Inflammatory macrophage treated with lipopolysaccharide for 4 hours (primary cell): ENCODE results near the gene RACK1.

Source experiments
- DNase-seq: peaks from one replicate; pipeline ENCODE4 v3.0.0-alpha.2; 2020

The RACK1 gene

GRCh38 chr5:181192337-181193046, 51.2 kb downstream of the RACK1 start:
- DNase-seq, result no peak

DNA sequence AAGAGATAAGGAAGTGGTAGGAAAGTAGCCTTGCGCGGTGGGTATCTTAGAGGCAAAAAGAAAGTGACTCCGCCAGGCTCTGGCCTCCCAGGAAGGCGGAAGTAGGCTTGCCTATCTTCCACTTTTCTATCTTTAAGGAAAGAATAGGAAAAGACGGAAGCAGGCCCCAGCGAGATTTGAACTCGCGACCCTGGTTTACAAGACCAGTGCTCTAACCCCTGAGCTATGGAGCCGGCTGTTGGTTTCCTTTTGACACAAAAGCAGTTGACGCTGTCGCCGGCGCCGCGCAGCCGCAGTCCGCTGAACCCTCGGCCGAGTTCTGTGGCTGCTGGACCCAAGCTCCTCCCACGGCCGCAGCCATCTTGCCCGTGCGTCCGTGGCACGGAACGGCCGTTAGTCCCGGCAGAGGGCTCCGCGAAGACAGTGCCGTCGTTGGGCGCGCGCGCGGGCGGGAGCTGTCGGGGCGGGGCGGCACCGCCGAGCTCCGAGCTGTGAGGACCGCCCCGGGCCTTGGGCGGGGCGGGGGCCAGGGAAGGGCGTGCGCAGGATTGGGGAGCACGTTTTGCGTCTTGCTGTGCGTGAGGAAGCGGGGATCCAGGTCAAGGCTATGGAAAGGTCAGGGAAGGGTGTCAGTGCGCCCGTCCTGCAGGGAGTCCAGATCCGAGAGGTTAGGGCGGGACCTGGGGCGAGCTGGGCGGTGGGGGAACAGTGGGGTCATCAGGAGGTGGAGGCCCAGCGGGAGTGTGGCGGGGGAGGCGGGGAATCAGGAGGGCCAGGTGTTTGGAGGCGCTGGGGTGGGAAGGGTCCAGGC, 52.0 kb downstream of the RACK1 start:
- DNase-seq, result peak; percentile 97

- peak; percentile 41 for DNase-seq
Observed at GRCh38 chr5:181190711-181191525, 52.8 kb downstream of the RACK1 start.

GRCh38 chr5:181189962-181190710, 53.6 kb downstream of the RACK1 start:
- DNase-seq, result no peak

GRCh38 chr5:181189363-181189961, 54.2 kb downstream of the RACK1 start:
- DNase-seq, result peak; percentile 34

DNA sequence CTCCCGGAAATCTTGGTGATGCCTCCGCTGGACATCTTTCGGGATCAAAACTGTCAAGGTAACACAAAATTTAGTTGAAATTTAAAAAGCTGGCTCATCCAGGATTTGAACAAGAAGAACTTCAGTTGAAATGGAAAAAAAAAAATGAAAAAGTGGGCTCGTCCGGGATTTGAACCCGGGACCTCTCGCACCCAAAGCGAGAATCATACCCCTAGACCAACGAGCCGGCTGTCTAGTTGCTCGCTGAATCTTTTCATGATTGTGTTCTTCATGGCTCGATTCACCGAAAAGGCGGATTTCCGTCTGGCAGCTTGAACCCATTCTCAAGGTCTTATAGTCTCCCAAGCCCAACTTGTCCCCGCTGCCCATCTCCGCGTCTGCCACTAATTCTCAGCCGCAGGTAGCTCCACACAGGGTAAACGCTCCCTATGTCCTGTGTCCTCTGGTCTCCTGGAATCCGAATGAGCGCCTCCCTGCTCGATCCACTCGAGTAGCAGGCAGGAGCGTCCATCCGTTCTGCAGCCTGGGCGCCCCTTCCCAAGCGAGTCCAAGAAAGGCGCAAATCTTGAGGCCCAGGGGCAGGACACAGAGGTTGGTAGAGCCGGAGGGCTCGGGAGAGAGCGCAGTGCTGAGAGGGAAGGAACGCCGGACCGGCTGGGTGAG, 54.9 kb downstream of the RACK1 start:
- DNase-seq, result peak; percentile 78

DNA sequence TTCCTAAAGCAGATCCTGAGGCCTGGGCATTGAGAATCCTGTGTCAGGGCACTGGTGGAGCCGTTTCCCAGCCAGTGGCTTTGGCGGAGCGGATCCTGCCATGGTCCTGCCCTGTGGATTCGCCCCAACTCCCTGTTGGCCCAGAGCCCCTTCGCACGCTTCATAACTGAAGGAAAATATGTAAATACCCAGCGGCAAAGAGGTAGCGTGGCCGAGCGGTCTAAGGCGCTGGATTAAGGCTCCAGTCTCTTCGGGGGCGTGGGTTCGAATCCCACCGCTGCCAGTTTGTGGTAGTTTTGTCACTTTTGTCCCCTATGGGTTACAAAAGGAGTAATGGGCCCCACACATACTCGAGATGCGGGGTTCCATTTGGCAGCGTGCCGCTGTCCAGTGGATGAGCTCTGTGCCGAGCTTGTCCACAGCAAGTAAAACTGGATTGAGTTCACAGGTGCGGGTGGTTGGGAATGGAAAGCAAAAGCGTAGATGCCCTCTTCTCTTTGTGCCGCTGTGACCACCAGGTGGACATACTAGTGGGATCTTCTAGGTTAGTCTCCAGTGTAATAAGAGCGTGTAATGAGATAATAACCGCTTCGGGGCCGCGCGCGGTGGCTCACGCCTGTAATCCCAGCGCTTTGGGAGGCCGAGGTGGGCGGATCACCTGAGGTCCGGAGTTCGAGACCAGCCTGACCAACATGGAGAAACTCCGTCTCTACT, 56.0 kb downstream of the RACK1 start:
- DNase-seq, result peak; percentile 55

- no peak for DNase-seq
Observed at GRCh38 chr5:181186986-181187499, 56.7 kb downstream of the RACK1 start.
